Ovary (tissue), 9 donors: ENCODE measurements around the gene SLC30A7. TPM values are rescaled to one million over a fixed set of nuclear protein-coding genes. Genes with fewer than 3 reads are reported as not detected.

Experiments used
- DNase-seq, 5 donors: peaks; one replicate each; pipeline ENCODE4 v3.0.0-alpha.2; 2019 to 2020
- H3K27ac ChIP-seq, 2 donors: fragments of 200-600 bp; one replicate each; pipeline versions ENCODE4 v1.5.1 to v1.8.0; 2019 to 2022
- H3K27me3 ChIP-seq: fragments of 200-600 bp; one replicate; pipeline ENCODE4 v1.8.0; 2022
- H3K36me3 ChIP-seq: fragments of 200-600 bp; sonication (generic); one replicate; pipeline ENCODE4 v1.5.1; 2019
- H3K4me1 ChIP-seq: one replicate; pipeline ENCODE4 v1.8.1; 2013; ENCODE audit warnings: mild to moderate bottlenecking, moderate library complexity; ENCODE audit not compliant: insufficient read depth
- H3K4me3 ChIP-seq: fragments of 200-600 bp; sonication (generic); one replicate; pipeline ENCODE4 v1.5.1; 2017
- H3K9me3 ChIP-seq, 2 donors: fragments of 200-600 bp in 1 of 2; sonication (generic) in 1 of 2; one replicate each; pipeline versions ENCODE4 v1.5.1 to v1.8.1; 2013 to 2019; ENCODE audit warnings: mild to moderate bottlenecking in 1 of 2, moderate library complexity in 1 of 2
- CTCF ChIP-seq, 3 donors: fragments of 450-650 bp in 2 of 3; fragments of 200-600 bp in 1 of 3; IDR thresholded peaks; one replicate each; pipeline versions ENCODE4 v1.5.1 to v1.8.0; 2016 to 2022; ENCODE audit warnings: antibody characterized with exemption in 3 of 3, mild to moderate bottlenecking in 1 of 3
- EP300 ChIP-seq: sonication (generic); formaldehyde crosslinking; IDR thresholded peaks from one replicate; pipeline ENCODE4 v1.6.1; 2017; ENCODE audit warnings: antibody characterized with exemption
- POLR2A ChIP-seq: fragments of 450-650 bp; IDR thresholded peaks from one replicate; pipeline ENCODE4 v1.6.1; 2017; ENCODE audit warnings: antibody characterized with exemption, mild to moderate bottlenecking, moderate library complexity
- WGBS, 3 donors: extraction: QIAGEN DNeasy Blood & Tissue Kit in 1 of 3; methylation state at CpG; one replicate each; pipeline versions ENCODE4 v1.1.5 to v1.1.7; 2013 to 2017; 5-methylcytosine and 5-hydroxymethylcytosine counted together
- intact Hi-C, 4 donors: fragments of 100-400 bp; cut with DNase I; formaldehyde crosslinking; loops; one replicate each; pipeline versions ENCODE4 v1.11.0 to v1.15.1; 2022 to 2023
- polyA plus RNA-seq, 2 donors: library from polyadenylated mRNA; stranded (reverse); fragments of 200-250 nt in 1 of 2; fragments of 350-450 nt in 1 of 2; fragmentation: Illumina TruSeq in 1 of 2; extraction: RNeasy Lipid Tissue Mini Kit (QIAGEN cat#74804) in 1 of 2; gene quantifications; one replicate each; pipeline ENCODE4 v1.2.3, GENCODE V29; 2013 to 2014
- total RNA-seq, 7 donors: library from RNA; depleted of rRNA in 2 of 7; stranded (reverse); fragments of >200 nt in 2 of 7; fragmentation: NEBNext Ultra II Directional in 3 of 7; extraction: Animal tissue kit (Norgen Biotek cat#: 25700) in 3 of 7; gene quantifications; one replicate each; pipeline versions ENCODE4 v1.1.0 to v1.2.4, GENCODE V29; 2016 to 2023
- donor health status: DM: no; HTN: no; CAD: no; lungs with moderate emphysema.
- donor health status: DM: no; HTN: no; CAD: no.
- donor health status: Bipolar disorder and iron deficiency.
- donor health status: DM: yes; HTN: yes; CAD: no.
- donor health status: DM: no; HTN: no; CAD: no.
- donor health status: DM: yes; HTN: yes; CAD: no.

SLC30A7 gene
- total and polyA plus RNA-seq, 9 donors: 4.1 to 25.3 (median 15.4) TPM

- no peaks in the 10 kb centered on the region for H3K9me3 ChIP-seq
- intact Hi-C loops: no loop called here
- no peak for DNase-seq
- H3K27me3 ChIP-seq: no peaks in the 10 kb centered on the region
- 98 to 99% (median 98%) methylated on average over 1 of the region's 1 CpG for WGBS, 3 donors
- H3K4me3 ChIP-seq: no peak overlapping the region
- H3K27ac ChIP-seq: no peak overlapping the region
- H3K4me1 ChIP-seq: no peaks in the 10 kb centered on the region
- H3K36me3 ChIP-seq: no peaks in the 10 kb centered on the region
- TF ChIP-seq EP300: no peak
- no peak for TF ChIP-seq POLR2A
- TF ChIP-seq CTCF (IDR thresholded peaks at IDR 0.05): no peak
Observed at GRCh38 chr1:100903777-100904176, 7.9 kb downstream of the SLC30A7 start.

GRCh38 chr1:100904528-100904927 is 8.6 kb downstream of the SLC30A7 start:
- WGBS, 3 donors: 98 to 99% (median 98%) methylated on average over 2 of the region's 2 CpGs
- H3K4me3 ChIP-seq: no peak overlapping the region
- no peak overlapping the region for H3K27ac ChIP-seq
- TF ChIP-seq POLR2A (no peak), CTCF (IDR thresholded peaks at IDR 0.05) (no peak), EP300 (no peak)
- H3K9me3 ChIP-seq: no peaks in the 10 kb centered on the region
- intact Hi-C loops: no loop called here
- no peak for DNase-seq
- H3K27me3 ChIP-seq: no peaks in the 10 kb centered on the region
- H3K4me1 ChIP-seq: no peaks in the 10 kb centered on the region
- no peaks in the 10 kb centered on the region for H3K36me3 ChIP-seq

- DNase-seq: no peak
- WGBS, 3 donors: 96 to 99% (median 98%) methylated on average over 3 of the region's 3 CpGs
- intact Hi-C loops: no loop called here
Observed at GRCh38 chr1:100905181-100905580, 9.3 kb downstream of the SLC30A7 start.

GRCh38 chr1:100907887-100908286 is 12.0 kb downstream of the SLC30A7 start:
- no peak overlapping the region for H3K4me3 ChIP-seq
- H3K9me3 ChIP-seq: no peaks in the 10 kb centered on the region
- intact Hi-C loops: no loop called here
- TF ChIP-seq POLR2A: no peak
- no peak for DNase-seq
- WGBS, 3 donors: 84 to 96% (median 94%) methylated on average over 1 of the region's 1 CpG
- no peak overlapping the region for H3K27ac ChIP-seq
- H3K36me3 ChIP-seq: no peaks in the 10 kb centered on the region
- no peaks in the 10 kb centered on the region for H3K27me3 ChIP-seq
- H3K4me1 ChIP-seq: no peaks in the 10 kb centered on the region

More at GRCh38 chr1:100905181-100905580, 9.3 kb downstream of the SLC30A7 start:
- Histone ChIP-seq H3K36me3 (no peaks in the 10 kb centered on the region), H3K4me3 (no peak overlapping the region), H3K27me3 (no peaks in the 10 kb centered on the region), H3K27ac (no peak overlapping the region), H3K9me3 (no peaks in the 10 kb centered on the region), H3K4me1 (no peaks in the 10 kb centered on the region)
- TF ChIP-seq POLR2A (no peak), CTCF (IDR thresholded peaks at IDR 0.05) (no peak), EP300 (no peak)

GRCh38 chr1:100909018-100909417 is 13.1 kb downstream of the SLC30A7 start:
- DNase-seq: no peak
- intact Hi-C loops: no loop called here
- no peaks in the 10 kb centered on the region for H3K4me1 ChIP-seq
- H3K27me3 ChIP-seq: no peaks in the 10 kb centered on the region
- no peaks in the 10 kb centered on the region for H3K9me3 ChIP-seq
- no peaks in the 10 kb centered on the region for H3K36me3 ChIP-seq
- no peak overlapping the region for H3K4me3 ChIP-seq
- TF ChIP-seq EP300: no peak
- no peak for TF ChIP-seq CTCF (IDR thresholded peaks at IDR 0.05)
- TF ChIP-seq POLR2A: no peak
- no peak overlapping the region for H3K27ac ChIP-seq
